GM18907 (cell line): Measurements from ENCODE around the gene ENTREP1.

Experiments used
- ATAC-seq: cut with Tn5 transposase; IDR thresholded peaks from one replicate; pipeline ENCODE4 v1.9.1; 2021; ENCODE audit warnings: mild to moderate bottlenecking, moderate library complexity; ENCODE audit not compliant: unreplicated experiment

Gene ENTREP1

GRCh38 chr9:69319324-69320025 is 5.5 kb upstream of the ENTREP1 start:
- ATAC-seq: no peak

GRCh38 chr9:69322256-69322655 is 2.8 kb upstream of the ENTREP1 start:
- no peak for ATAC-seq

DNA sequence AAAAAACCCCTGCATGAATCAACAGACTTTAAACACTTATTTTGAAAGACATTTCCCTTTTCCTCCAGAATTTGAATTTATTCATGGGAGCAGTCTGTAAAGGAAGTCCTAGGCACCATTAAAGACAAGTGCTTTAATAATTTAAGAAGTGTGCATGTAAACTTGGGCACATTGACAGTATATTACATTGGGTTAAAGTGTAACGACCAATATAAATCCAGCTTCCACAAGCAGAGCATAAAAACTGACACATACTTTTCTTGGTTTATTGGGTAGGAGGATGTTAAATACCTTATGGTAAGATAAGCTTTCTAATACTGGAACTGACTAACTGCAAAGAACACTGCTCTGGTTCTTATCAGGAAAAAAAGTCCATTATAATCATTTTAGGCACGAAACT is 1.2 kb upstream of the ENTREP1 start:
- ATAC-seq: no peak

DNA sequence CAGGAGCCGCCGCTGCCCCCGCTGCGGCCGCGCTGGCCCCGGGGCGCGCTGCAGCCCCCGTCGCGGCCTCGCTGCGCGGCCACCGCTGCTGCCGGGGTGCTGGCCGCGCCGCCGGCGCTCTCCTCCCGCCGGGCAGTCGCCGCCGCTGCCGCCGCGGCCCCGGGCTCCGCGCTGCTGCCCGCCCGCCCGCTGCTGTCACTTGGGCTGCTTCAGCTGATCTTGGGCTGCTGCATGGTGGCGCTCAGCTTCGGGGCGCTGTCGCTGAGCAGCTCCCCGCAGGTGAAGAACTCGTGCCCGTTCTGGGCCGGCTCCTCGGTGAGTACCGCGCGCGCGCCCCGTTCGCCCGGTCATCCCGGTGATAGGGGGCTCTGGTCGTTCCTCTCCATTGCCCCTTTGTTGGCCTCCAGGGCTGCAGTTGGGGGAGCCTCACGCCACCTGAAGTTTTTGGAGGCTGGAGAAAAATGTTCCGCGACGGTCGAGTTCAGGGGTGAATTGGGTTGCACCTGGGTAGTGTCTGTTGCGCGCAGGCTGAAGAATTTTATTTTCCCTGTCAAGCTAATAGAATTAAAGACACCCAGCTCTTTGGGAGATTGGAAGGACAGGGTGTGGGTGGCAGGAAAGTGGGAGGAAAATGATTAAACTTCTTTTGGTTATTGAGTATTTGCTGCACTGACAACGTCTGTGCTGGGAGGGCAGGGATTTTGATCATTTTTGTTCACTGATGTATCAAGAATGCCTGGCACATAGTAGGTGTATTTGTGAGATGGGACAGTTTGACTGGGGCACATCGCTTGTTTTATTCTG is 596 bp downstream of the ENTREP1 start:
- peak; percentile 59 for ATAC-seq

DNA sequence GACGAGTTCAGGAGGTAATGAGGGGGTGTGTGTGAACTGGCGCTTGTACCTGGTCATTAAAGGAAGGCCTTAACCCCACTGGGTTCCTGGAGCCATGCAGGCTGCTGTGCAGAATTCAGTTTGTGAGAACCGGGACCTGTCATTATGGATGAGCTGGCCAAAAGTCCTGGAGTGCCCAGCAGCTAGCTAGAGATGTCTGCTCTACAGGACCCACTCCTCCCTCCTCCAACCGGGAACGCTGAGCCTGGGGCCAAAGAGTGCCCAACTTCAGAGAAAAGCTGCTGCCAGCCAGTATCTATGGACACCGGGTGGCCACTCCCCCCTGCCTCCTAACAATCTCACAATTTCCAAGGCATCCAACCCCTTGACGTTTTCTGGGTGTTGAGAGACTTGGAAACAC is 1.2 kb downstream of the ENTREP1 start:
- ATAC-seq: no peak

GRCh38 chr9:69330580-69330979 is 5.6 kb downstream of the ENTREP1 start:
- ATAC-seq: no peak

DNA sequence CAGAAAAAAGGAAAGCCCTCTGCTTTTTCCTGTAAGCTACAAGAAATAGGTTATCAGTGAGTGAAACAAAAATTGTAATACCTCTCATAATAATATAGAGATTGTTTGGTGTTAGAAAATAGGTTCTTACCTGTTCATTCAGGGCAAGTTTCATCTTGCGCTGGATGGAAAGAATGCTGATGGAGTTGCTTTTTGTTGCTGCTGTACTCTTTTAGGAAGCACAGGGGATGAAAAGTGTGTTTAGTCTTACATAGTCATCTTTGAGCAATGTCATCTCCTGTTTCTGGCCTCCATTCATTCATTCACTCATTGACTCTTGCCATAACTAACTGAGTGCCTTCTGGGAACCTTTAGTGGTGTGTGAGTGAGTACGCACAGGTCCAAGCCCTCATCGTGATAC is 6.4 kb downstream of the ENTREP1 start:
- ATAC-seq: no peak

GRCh38 chr9:69332067-69332685 is 7.2 kb downstream of the ENTREP1 start:
- no peak for ATAC-seq

GRCh38 chr9:69333716-69334115 is 8.7 kb downstream of the ENTREP1 start:
- no peak for ATAC-seq

DNA sequence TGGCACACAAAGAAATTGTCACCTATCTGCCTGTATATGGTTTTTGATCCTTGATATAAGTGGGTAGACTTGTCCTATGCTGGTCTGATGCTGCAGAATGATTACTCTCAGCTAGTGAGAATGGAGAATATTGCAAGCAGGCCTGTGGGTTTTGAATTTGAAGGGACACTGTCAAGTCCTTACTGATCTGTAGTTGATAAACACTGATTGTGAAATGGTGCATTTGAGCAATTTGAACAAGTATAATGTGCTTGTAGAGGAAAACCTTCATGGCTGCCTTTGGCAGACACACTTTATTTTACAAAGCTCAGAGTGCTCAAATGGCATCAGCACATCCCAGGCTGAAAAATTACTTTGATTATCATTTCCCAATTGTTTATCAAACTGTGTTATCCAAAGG is 9.3 kb downstream of the ENTREP1 start:
- ATAC-seq: no peak

DNA sequence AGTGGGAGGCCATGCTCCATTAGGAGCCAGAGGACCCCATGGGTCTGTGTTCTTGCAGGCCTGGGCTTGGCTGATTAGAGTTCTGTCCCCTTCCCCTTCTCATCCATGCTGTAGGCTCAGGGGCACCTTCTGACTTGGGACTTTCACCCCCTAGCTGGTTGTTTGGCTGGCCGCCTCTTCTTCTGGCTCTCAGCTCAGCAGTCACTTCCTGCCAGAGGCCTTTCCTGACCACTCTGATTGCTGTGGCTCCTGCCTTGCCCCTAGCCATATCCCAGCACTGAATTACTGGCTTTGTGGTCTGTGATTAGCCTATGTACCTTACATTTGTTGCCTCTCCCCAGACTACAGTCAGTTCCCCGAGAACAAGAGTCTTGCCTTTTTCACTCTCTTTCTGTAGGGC is 14.6 kb downstream of the ENTREP1 start:
- ATAC-seq: no peak

GRCh38 chr9:69340631-69341030 is 15.6 kb downstream of the ENTREP1 start:
- ATAC-seq: no peak

DNA sequence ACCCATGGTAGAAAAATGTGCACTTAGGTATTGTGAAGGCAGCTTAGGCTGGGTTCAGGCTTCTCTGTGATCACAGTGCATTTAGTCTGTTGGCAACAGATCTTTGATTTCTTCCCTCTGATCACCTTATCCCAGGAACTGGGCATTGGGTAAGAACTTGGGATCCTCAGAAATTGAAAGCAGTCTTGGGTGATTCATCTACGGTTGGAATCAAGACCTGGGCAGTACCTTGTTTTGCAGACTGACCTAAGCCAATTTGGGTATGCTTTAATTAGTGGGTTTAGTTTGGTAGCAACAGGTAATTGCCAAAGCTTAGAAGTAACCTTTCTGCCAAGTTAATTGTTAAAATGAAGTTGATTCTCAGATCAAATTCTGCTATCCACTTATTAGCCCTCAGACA is 17.8 kb downstream of the ENTREP1 start:
- no peak for ATAC-seq

DNA sequence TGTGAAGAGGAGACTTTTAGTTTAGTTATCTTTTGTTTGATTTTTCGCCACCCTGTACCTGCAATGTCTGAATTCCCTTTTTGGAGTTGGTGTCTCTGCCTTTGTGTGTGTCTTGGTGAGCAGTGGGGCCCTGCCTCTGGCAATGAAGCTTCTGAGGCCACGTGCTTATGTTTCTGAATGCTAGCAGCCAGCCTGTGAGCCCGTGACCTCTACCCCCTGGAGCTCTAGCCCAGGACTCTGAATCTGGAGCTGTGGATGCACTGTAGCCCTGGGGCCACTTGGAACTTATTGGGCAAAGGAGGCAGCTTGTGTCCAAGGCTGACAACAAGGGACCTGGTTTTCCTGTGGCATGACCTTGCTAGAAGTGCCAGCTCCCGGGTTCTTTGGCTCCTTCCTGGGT is 19.4 kb downstream of the ENTREP1 start:
- no peak for ATAC-seq

- no peak for ATAC-seq
Measured at GRCh38 chr9:69346596-69347390, 21.8 kb downstream of the ENTREP1 start.

DNA sequence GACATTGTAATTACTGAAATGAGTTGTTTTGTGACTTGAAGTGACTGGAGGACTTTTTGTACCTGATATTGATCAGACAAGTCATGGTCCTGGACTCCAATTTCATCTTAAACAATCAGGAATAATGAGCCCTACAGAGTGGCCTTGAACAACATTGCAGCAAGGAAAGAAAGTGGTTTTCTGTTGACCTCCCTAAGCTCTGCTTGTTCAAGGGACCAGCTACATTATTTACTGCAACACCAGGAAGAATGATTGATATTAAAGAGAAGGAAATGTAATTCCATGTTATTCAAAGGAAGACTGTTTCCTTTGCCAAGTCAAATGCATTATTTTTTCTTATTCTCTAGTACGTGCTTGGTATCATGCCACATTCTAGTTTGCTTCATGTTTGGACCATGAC is 22.6 kb downstream of the ENTREP1 start:
- ATAC-seq: no peak

- no peak for ATAC-seq
Measured at GRCh38 chr9:69351227-69351626, 26.2 kb downstream of the ENTREP1 start.

- no peak for ATAC-seq
Measured at GRCh38 chr9:69355232-69355631, 30.2 kb downstream of the ENTREP1 start.

DNA sequence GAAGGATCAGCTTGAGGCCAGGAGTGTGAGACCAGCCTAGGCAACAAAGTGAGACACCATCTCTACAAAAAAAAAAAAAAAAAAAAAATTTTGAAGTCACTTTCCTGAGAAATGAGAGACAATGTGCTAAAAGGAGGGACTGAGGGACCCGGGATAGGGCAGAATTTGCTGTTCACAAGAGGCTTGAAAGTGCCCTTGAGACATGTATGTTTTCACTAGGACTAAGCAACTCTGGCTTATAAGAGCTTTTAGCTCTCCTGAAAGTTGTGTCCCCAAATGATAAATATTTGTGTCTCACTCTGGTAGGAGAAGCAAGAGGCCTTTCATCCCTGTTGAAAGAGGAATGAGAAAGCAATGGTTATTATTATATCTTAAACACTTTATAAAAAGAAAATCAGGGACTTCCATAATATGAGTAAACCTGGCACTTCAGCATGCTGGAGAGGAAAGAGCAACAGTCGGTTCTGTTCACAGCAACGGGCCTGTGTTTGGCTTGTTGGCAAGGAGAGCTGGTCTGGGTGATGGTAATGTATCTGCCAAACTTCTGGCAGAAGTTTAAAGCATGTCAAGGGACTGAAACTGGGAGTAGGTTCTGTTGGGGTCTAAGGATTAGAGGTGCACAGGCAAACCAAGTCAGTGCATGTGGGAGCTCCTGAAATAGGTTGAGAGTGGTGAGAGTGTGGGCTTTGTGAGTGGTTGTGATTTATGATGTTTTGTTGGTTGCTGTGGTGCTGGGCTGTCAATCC is 32.2 kb downstream of the ENTREP1 start:
- no peak for ATAC-seq

- ATAC-seq: no peak
Measured at GRCh38 chr9:69357821-69358220, 32.8 kb downstream of the ENTREP1 start.

DNA sequence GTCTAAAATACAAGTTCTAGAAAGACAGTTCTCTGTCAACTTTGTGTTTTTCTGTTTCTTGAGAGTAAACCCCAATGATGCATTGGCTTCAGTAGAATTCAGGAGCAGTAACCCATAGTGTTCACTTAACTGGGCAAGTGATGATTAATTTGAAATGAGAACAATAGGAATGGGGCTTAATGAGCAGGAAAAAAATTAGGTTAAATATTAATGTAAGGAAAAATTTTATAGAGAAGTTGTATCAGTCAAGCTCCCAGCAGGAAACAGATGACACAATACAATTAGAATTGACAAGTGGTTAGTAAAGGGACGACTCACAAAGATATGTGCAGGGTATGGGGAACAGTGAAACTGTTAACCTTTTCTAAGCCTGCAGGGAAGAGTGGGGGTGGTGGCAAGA is 38.2 kb downstream of the ENTREP1 start:
- no peak for ATAC-seq
